Activated naive CD4-positive, alpha-beta T cell treated with anti-CD3 and anti-CD28 coated beads, Interleukin-2, amount 50 U/mL, for 24 hours (primary cell): ENCODE results near the gene SMAD2.

ENCODE experiments used
- H3K27ac Mint-ChIP-seq: one replicate; pipeline ENCODE4 v1.8.0; 2021; ENCODE audit warnings: mild to moderate bottlenecking, mixed read lengths
- H3K27me3 Mint-ChIP-seq: one replicate; pipeline ENCODE4 v1.8.0; 2021; ENCODE audit warnings: mixed read lengths
- H3K36me3 Mint-ChIP-seq: one replicate; pipeline ENCODE4 v1.8.0; 2021; ENCODE audit warnings: mixed read lengths
- H3K4me1 Mint-ChIP-seq: one replicate; pipeline ENCODE4 v1.8.0; 2021; ENCODE audit warnings: mixed read lengths
- H3K4me3 Mint-ChIP-seq: one replicate; pipeline ENCODE4 v1.8.0; 2021; ENCODE audit warnings: mild to moderate bottlenecking, mixed read lengths
- H3K9me3 Mint-ChIP-seq: one replicate; pipeline ENCODE4 v1.8.0; 2021; ENCODE audit warnings: mixed read lengths

Gene SMAD2

GRCh38 chr18:47815486-47816270 lies 114.8 kb downstream of the SMAD2 start:
- Mint-ChIP-seq H3K9me3 (no peaks in the 10 kb centered on the region), H3K4me3 (no peak overlapping the region), H3K4me1 (no peaks in the 10 kb centered on the region), H3K36me3 (peaks cover 17% of the 10 kb centered on the region), H3K27me3 (no peaks in the 10 kb centered on the region), H3K27ac (no peak overlapping the region)

GRCh38 chr18:47809420-47809819 lies 121.0 kb downstream of the SMAD2 start:
- peaks cover 10% of the 10 kb centered on the region for H3K36me3 Mint-ChIP-seq
- H3K4me3 Mint-ChIP-seq = no peak overlapping the region
- H3K4me1 Mint-ChIP-seq = no peaks in the 10 kb centered on the region
- H3K27me3 Mint-ChIP-seq = no peaks in the 10 kb centered on the region
- no peaks in the 10 kb centered on the region for H3K9me3 Mint-ChIP-seq
- peak overlapping the region; percentile 42 for H3K27ac Mint-ChIP-seq

DNA sequence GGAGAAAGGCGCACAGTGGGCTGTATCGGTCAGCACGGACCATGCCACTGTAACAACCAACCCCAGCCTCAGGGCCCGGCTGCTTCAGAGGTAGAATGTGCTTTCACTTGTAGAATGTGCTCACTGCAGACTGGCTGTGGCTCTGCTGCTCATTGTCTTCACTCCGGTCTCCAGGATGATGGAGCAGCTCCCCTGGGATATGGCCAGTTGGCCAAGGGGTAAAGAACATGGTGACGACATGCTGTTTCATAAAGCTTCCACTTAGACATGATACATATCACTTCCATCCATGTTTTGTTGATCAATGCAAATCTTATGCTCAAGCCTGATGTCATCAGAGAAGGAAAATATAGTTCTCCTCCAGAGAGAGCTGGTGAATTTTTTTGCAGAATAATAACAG lies 127.7 kb downstream of the SMAD2 start:
- no peak overlapping the region for H3K27ac Mint-ChIP-seq
- no peaks in the 10 kb centered on the region for H3K4me1 Mint-ChIP-seq
- H3K9me3 Mint-ChIP-seq = no peaks in the 10 kb centered on the region
- H3K27me3 Mint-ChIP-seq = no peaks in the 10 kb centered on the region
- peaks cover 1% of the 10 kb centered on the region for H3K36me3 Mint-ChIP-seq
- H3K4me3 Mint-ChIP-seq = no peak overlapping the region

GRCh38 chr18:47801817-47802216 lies 128.6 kb downstream of the SMAD2 start:
- Mint-ChIP-seq H3K36me3 (no peaks in the 10 kb centered on the region), H3K9me3 (no peaks in the 10 kb centered on the region), H3K4me1 (no peaks in the 10 kb centered on the region), H3K4me3 (no peak overlapping the region), H3K27me3 (no peaks in the 10 kb centered on the region), H3K27ac (no peak overlapping the region)

DNA sequence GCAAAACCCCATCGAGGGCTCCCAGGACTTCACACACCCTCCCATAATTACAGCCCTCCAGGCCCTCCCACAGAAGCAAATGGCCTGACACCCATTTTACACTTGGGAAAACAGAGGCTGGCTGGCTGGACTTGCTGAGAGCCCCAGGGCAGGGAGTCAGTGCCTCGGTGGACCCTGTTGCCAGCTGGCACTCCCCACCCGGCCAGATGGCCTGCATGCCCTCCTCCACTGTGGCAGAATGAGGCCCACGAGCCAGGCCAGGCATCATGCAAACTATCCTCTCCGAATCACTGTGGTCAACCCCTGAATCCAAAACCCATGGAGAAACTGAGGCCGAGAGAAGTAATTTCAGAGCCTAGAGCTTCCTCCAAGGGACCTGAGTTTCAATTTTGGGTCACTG lies 129.7 kb downstream of the SMAD2 start:
- Mint-ChIP-seq H3K36me3 (no peaks in the 10 kb centered on the region), H3K4me3 (no peak overlapping the region), H3K27ac (no peak overlapping the region)

DNA sequence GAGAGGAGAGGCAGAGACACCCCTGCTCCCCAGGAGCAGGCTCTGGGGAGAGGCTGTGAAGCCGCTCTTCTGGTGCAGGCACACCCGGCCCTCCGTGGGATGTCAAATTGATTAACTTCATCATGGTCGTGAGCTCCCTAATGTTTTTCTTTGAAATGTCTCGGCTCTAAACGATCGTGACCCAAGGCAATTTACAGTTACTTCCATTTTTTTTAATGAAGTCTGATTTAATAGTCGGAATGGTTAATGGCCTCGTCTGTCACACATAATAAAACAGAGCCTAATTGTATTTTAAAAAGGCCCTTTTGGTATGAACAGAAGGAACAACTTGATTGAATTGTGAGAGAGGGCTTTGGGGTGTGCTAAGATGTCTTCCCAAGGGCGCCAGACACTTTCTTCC lies 130.2 kb downstream of the SMAD2 start:
- H3K4me1 Mint-ChIP-seq = no peaks in the 10 kb centered on the region
- H3K36me3 Mint-ChIP-seq = no peaks in the 10 kb centered on the region
- H3K27me3 Mint-ChIP-seq = no peaks in the 10 kb centered on the region
- H3K27ac Mint-ChIP-seq = no peak overlapping the region
- H3K9me3 Mint-ChIP-seq = no peaks in the 10 kb centered on the region
- no peak overlapping the region for H3K4me3 Mint-ChIP-seq

More for the DNA sequence above, 129.7 kb downstream of the SMAD2 start:
- no peaks in the 10 kb centered on the region for H3K4me1 Mint-ChIP-seq
- no peaks in the 10 kb centered on the region for H3K9me3 Mint-ChIP-seq
- no peaks in the 10 kb centered on the region for H3K27me3 Mint-ChIP-seq

GRCh38 chr18:47799376-47799775 lies 131.1 kb downstream of the SMAD2 start:
- Mint-ChIP-seq H3K4me3 (no peak overlapping the region), H3K27me3 (no peaks in the 10 kb centered on the region), H3K27ac (no peak overlapping the region), H3K36me3 (no peaks in the 10 kb centered on the region), H3K4me1 (no peaks in the 10 kb centered on the region), H3K9me3 (no peaks in the 10 kb centered on the region)

DNA sequence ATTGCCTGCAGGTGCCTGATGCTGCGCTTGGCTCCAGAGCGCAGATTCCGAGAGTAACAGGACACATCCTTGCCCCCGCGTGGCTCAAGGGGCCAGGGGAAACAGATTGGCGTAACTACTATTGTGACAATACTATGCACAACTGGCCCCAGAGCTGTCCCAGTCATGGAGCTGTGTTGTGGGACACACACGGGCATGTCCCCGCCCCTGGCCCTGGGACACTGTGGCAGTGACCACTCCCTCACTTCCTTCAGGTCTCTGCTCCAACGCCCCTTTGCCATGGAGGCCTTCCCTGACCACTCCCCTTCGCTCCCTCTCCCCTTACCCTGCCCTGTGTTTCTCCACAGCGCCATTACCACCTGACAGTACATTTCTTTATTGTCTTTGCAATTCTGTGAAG lies 132.1 kb downstream of the SMAD2 start:
- Mint-ChIP-seq H3K27ac (no peak overlapping the region), H3K9me3 (no peaks in the 10 kb centered on the region), H3K4me3 (no peak overlapping the region), H3K4me1 (no peaks in the 10 kb centered on the region), H3K36me3 (no peaks in the 10 kb centered on the region), H3K27me3 (peaks cover 3% of the 10 kb centered on the region)

GRCh38 chr18:47797126-47797525 lies 133.3 kb downstream of the SMAD2 start:
- H3K9me3 Mint-ChIP-seq = no peaks in the 10 kb centered on the region
- no peaks in the 10 kb centered on the region for H3K36me3 Mint-ChIP-seq
- no peaks in the 10 kb centered on the region for H3K4me1 Mint-ChIP-seq
- no peak overlapping the region for H3K27ac Mint-ChIP-seq
- H3K27me3 Mint-ChIP-seq = peaks cover 3% of the 10 kb centered on the region
- no peak overlapping the region for H3K4me3 Mint-ChIP-seq

GRCh38 chr18:47795434-47795814 lies 135.0 kb downstream of the SMAD2 start:
- H3K4me3 Mint-ChIP-seq = no peak overlapping the region
- H3K27ac Mint-ChIP-seq = no peak overlapping the region
- H3K4me1 Mint-ChIP-seq = no peaks in the 10 kb centered on the region
- H3K9me3 Mint-ChIP-seq = no peaks in the 10 kb centered on the region
- H3K36me3 Mint-ChIP-seq = no peaks in the 10 kb centered on the region
- H3K27me3 Mint-ChIP-seq = peaks cover 3% of the 10 kb centered on the region

GRCh38 chr18:47794725-47795433 lies 135.6 kb downstream of the SMAD2 start:
- Mint-ChIP-seq H3K9me3 (no peaks in the 10 kb centered on the region), H3K27me3 (peaks cover 3% of the 10 kb centered on the region), H3K4me3 (no peak overlapping the region), H3K4me1 (no peaks in the 10 kb centered on the region), H3K27ac (no peak overlapping the region), H3K36me3 (no peaks in the 10 kb centered on the region)

DNA sequence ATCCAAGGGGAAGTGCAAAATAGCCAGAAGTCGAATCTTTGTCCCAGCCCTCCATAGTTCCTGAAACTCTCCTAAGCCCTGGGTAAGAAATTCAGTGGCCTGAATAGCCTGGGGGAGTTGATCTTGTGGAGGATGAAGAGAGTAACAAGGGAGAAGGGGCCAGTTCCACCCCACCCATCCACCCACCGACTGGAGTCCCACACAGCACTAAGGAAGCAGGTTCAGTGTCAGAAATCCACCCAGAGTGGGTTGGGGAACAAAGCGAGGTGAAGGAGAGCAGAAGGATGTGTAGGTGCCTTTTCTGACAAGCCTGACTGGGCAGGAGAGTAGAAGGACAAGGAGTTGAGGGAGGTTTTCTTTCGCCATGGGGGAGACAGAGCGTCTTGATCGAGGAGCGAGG lies 136.8 kb downstream of the SMAD2 start:
- no peaks in the 10 kb centered on the region for H3K36me3 Mint-ChIP-seq
- peaks cover 3% of the 10 kb centered on the region for H3K27me3 Mint-ChIP-seq
- H3K4me3 Mint-ChIP-seq = no peak overlapping the region

DNA sequence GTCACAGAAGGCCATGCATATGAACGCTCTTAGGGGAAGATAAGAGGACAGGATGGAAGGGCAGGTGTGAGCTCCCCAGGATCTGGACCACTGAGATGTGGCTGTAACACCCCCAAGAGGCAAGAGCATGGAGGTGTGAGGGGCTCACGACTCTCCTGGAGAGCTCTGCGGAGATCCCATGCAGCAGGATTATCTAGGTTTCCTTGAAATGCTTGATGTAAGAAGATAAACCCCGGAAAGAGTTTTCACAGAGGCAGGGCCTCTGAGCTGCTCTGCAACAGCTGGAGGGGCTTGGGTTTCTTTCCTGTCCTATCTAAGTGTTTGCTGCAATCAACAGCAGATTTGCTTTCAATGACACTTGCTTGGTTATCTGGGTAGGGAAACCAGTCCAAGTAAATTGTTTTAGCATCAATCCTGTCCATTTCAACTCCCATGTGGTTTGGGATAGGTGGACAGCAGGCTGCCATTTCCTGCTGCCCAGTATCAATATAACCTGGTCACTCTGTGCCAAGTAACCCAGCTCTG lies 138.9 kb downstream of the SMAD2 start:
- Mint-ChIP-seq H3K36me3 (no peaks in the 10 kb centered on the region), H3K4me1 (no peaks in the 10 kb centered on the region), H3K9me3 (no peaks in the 10 kb centered on the region), H3K4me3 (no peak overlapping the region), H3K27me3 (peaks cover 7% of the 10 kb centered on the region), H3K27ac (no peak overlapping the region)

More for the DNA sequence above, 136.8 kb downstream of the SMAD2 start:
- Mint-ChIP-seq H3K4me1 (no peaks in the 10 kb centered on the region), H3K9me3 (no peaks in the 10 kb centered on the region), H3K27ac (no peak overlapping the region)

DNA sequence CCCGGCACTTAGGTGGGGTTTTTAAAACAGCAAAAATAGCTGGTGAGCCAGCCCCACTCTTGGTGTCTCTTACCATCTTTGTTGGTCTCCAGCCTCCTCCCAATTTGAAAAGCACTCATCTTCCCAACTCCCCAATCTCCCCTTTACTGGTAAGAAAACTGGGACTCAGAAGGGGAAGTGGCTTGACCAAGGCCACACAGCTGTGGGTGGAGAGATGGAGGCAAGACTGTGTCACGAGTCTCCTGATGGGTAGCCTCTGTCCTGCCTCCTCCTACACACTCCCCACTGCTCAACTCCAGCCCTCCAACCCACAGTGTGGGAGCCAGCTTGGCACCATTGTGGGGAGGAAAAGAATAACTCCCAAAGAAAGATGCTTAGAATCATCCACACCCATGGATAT lies 140.4 kb downstream of the SMAD2 start:
- Mint-ChIP-seq H3K4me3 (no peak overlapping the region), H3K27ac (no peak overlapping the region)

GRCh38 chr18:47788621-47789020 lies 141.8 kb downstream of the SMAD2 start:
- Mint-ChIP-seq H3K4me1 (no peaks in the 10 kb centered on the region), H3K4me3 (no peak overlapping the region), H3K36me3 (peaks cover 7% of the 10 kb centered on the region), H3K27me3 (peaks cover 8% of the 10 kb centered on the region), H3K27ac (no peak overlapping the region), H3K9me3 (peaks cover 8% of the 10 kb centered on the region)

More for the DNA sequence above, 140.4 kb downstream of the SMAD2 start:
- peaks cover 2% of the 10 kb centered on the region for H3K36me3 Mint-ChIP-seq
- peaks cover 10% of the 10 kb centered on the region for H3K27me3 Mint-ChIP-seq
- no peaks in the 10 kb centered on the region for H3K9me3 Mint-ChIP-seq
- H3K4me1 Mint-ChIP-seq = no peaks in the 10 kb centered on the region

DNA sequence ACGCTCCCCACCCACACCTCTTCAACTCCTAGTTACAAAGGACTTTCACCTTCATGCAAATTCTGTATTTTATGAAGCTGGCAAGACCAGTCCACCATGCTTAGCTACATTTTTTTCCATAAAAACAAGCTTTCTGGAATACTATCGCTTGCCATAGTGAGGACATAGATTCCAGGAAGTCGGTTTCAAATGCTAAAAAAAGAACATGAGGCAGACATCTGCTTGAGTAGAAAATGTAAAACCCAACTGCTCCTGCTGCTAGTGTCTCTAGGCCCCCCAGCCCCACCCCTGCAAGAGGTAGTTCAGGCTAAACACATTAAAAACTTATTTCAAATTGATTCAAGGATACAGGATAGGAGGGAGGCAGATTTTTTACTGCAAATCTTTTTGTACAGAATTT lies 148.9 kb downstream of the SMAD2 start:
- Mint-ChIP-seq H3K27ac (no peak overlapping the region), H3K27me3 (peaks cover 4% of the 10 kb centered on the region), H3K4me3 (no peak overlapping the region), H3K36me3 (peaks cover 7% of the 10 kb centered on the region), H3K9me3 (peaks cover 8% of the 10 kb centered on the region), H3K4me1 (no peaks in the 10 kb centered on the region)
